HepG2 (cell line): ENCODE measurements around the gene TTLL8. TPM values are rescaled to one million over a fixed set of nuclear protein-coding genes. Genes with fewer than 3 reads are reported as not detected.
A peak's percentile ranks its signal among the peaks of the same experiment; 100 is the strongest.

Experiments used
- ADNP ChIP-seq: sonication (generic); formaldehyde crosslinking; IDR thresholded peaks from 2 replicates; pipeline ENCODE4 v1.4.0; 2020; ENCODE audit warnings: missing genetic modification reagents
- AHDC1 ChIP-seq: sonication (generic); formaldehyde crosslinking; IDR thresholded peaks from 2 replicates; pipeline ENCODE4 v1.5.1; 2020; ENCODE audit warnings: mild to moderate bottlenecking, missing genetic modification reagents, borderline replicate concordance
- CEBPG ChIP-seq: IDR thresholded peaks from 2 replicates; pipeline ENCODE4 v1.6.1; 2016
- CENPX ChIP-seq: sonication (generic); formaldehyde crosslinking; IDR thresholded peaks from 2 replicates; pipeline ENCODE4 v1.9.0; 2021; ENCODE audit warnings: mild to moderate bottlenecking, missing genetic modification reagents, moderate library complexity
- FOXJ3 ChIP-seq: sonication (generic); formaldehyde crosslinking; IDR thresholded peaks from 2 replicates; pipeline ENCODE4 v1.4.0; 2020; ENCODE audit warnings: missing genetic modification reagents, mild to moderate bottlenecking, borderline replicate concordance
- FOXK2 ChIP-seq: fragments of 450-650 bp; IDR thresholded peaks from 2 replicates; pipeline ENCODE4 v1.6.1; 2016
- FUBP1 ChIP-seq: sonication (generic); formaldehyde crosslinking; IDR thresholded peaks from 2 replicates; pipeline ENCODE4 v1.5.1; 2020; ENCODE audit warnings: missing genetic modification reagents, mild to moderate bottlenecking, borderline replicate concordance
- HNF1A ChIP-seq, 2 experiments: sonication (generic) in 1 of 2; formaldehyde crosslinking in 1 of 2; IDR thresholded peaks; 2 replicates each; pipeline versions ENCODE4 v1.4.0 to v1.6.1; 2016 to 2020; ENCODE audit warnings: borderline replicate concordance in 1 of 2, low read depth in 1 of 2, mild to moderate bottlenecking in 1 of 2, missing genetic modification reagents in 1 of 2
- ISL2 ChIP-seq: sonication (generic); formaldehyde crosslinking; IDR thresholded peaks from 2 replicates; pipeline ENCODE4 v1.5.0; 2020; ENCODE audit warnings: missing genetic modification reagents
- MXD4 ChIP-seq: IDR thresholded peaks from 2 replicates; pipeline ENCODE4 v1.6.1; 2016; ENCODE audit warnings: mild to moderate bottlenecking, missing biosample characterization, missing genetic modification reagents
- RFX5 ChIP-seq: IDR thresholded peaks from 2 replicates; pipeline ENCODE4 v1.6.1; 2011; ENCODE audit warnings: low read depth, low read length, improper control_type of control experiment
- THRA ChIP-seq: sonication (generic); formaldehyde crosslinking; IDR thresholded peaks from 2 replicates; pipeline ENCODE4 v1.4.0; 2020; ENCODE audit warnings: missing genetic modification reagents, borderline replicate concordance
- WIZ ChIP-seq: sonication (generic); formaldehyde crosslinking; IDR thresholded peaks from 2 replicates; pipeline ENCODE4 v1.5.1; 2020; ENCODE audit warnings: mild to moderate bottlenecking, missing genetic modification reagents
- ZNF274 ChIP-seq: sonication (generic); formaldehyde crosslinking; IDR thresholded peaks from 2 replicates; pipeline ENCODE4 v1.5.1; 2020; ENCODE audit warnings: mild to moderate bottlenecking, missing genetic modification reagents
- ZNF7 ChIP-seq: IDR thresholded peaks from 2 replicates; pipeline ENCODE4 v1.6.1; 2016; ENCODE audit warnings: missing biosample characterization, missing genetic modification reagents
- polyA plus RNA-seq, 8 experiments: library from polyadenylated mRNA; depleted of rRNA in 3 of 8; stranded (reverse) in 7 of 8; unstranded in 1 of 8; fragments of >200 nt; fragmentation: Illumina TruSeq in 4 of 8; extraction: Trizol in 4 of 8; gene quantifications; 2 replicates each; pipeline versions ENCODE4 v1.2.1 to v1.2.3, GENCODE V29; 2011 to 2016; ENCODE audit warnings: low read depth in 4 of 8, missing spikeins in 1 of 8, mixed read lengths in 1 of 8; ENCODE audit not compliant: insufficient read depth in 1 of 8
- total RNA-seq, 5 experiments: library from RNA; depleted of rRNA; stranded (reverse); fragments of >200 nt; fragmentation: Illumina TruSeq; extraction: Trizol; gene quantifications; 2 replicates each; pipeline ENCODE4 v1.2.3, GENCODE V29; 2016; ENCODE audit warnings: low read depth in 1 of 5

TTLL8 gene
- total and polyA plus RNA-seq, 2 of the 13 experiments (the other 11 are each of a cell fraction or from before 2014, with no cell fraction given) = not detected

- no peak for TF ChIP-seq MXD4 (CRISPR knock-in tag)
- no peak for TF ChIP-seq CEBPG (CRISPR knock-in tag)
- TF ChIP-seq FUBP1 = no peak
- no peak for TF ChIP-seq CENPX (CRISPR knock-in tag)
- no peak for TF ChIP-seq HNF1A (IDR thresholded peaks at IDR 0.05; ENCODE audit: low read depth)
- no peak for TF ChIP-seq HNF1A (CRISPR knock-in tag; IDR thresholded peaks at IDR 0.05; ENCODE audit: borderline replicate concordance)
- no peak for TF ChIP-seq RFX5
- TF ChIP-seq ZNF274 (CRISPR knock-in tag) = no peak
- no peak for TF ChIP-seq ZNF7
- no peak for TF ChIP-seq FOXK2
- no peak for TF ChIP-seq AHDC1 (CRISPR knock-in tag)
- no peak for TF ChIP-seq FOXJ3
- TF ChIP-seq THRA (CRISPR knock-in tag) = 0 out of 2 replicates have a peak, but pooled peaks have one; percentile 25
- no peak for TF ChIP-seq WIZ
- TF ChIP-seq ADNP (CRISPR knock-in tag) = no peak
- no peak for TF ChIP-seq ISL2 (CRISPR knock-in tag)
Measured at GRCh38 chr22:50030297-50031188, 27.6 kb downstream of the TTLL8 start (continued).
